Measurements from ENCODE around the gene C12orf76.
A peak's percentile ranks its signal among the peaks of the same experiment; 100 is the strongest.

The C12orf76 gene

GRCh38 chr12:109994401-109995175, 53.7 kb downstream of the C12orf76 start:
- peak; percentile 55 to 84 for DNase-seq

GRCh38 chr12:109993091-109993490, 55.2 kb downstream of the C12orf76 start:
- no peak for DNase-seq

DNA sequence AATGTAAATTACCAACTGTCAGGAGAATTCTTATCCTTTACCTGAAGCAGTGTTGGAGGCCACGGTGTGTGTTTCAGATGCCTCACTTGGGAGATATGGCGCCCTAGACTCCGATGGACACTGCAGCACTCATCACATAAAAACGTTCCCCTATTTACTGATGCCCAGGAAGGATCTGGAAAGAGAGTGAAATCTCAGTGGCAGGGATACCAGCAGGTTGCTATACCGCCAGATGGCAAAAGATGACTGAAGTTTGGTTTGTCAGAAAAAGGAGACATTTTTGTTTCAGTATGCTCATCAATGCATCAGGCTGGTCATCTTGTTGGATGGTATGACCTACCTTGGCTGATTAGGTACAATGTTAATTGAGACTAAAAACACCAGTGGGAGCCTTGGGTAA, 56.7 kb downstream of the C12orf76 start:
- DNase-seq: no peak
